Embryonic facial prominence (tissue), 1 donor: Measurements from ENCODE around the gene H3-3A.

Experiments used
- DNase-seq: peaks from one replicate; pipeline ENCODE4 v3.0.0-alpha.2; 2016; ENCODE audit errors: extremely low spot score

The H3-3A gene

GRCh38 chr1:226054519-226055327 is 7.8 kb upstream of the H3-3A start:
- DNase-seq: no peak

GRCh38 chr1:226059709-226060108 is 2.8 kb upstream of the H3-3A start:
- DNase-seq: no peak

GRCh38 chr1:226060427-226060826 is 2.1 kb upstream of the H3-3A start:
- DNase-seq: no peak

- peak; percentile 22 for DNase-seq
Measured at GRCh38 chr1:226061068-226061840, 1.3 kb upstream of the H3-3A start.

DNA sequence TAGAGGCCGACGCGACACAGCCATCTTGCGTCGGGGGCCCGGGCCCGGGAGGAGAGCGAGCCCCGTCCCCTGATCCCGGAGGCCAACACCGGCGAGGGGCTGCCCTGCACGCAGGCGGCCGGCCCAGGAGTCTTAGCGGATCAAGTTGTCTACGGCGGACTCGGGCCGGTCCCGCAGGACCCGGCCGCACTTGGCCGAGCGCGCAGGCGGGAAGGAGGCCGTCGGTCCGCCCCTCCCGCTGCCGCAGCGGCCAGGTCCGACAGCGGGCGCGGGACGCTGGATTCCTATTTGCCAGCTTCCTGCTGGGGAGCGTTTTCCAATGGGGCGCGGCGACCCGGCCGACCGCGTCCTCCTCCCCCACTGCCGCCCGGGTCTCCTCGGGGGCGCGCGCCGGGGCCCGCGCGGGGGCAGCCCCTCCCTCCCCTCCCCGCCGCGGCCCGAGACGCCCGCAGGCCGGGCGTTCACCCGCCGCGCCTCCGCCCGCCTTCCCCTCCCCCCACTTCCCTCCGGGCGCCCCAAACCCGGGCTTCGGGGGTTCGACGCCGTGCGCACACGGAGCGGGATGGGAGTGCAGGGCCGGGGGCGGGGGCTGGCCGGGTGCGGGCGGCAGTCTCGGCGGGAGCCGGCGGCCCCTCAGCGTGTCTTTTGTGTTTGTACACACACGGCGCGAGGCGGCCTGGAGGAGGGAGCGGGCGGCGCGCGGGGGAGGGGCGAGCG is 517 bp upstream of the H3-3A start:
- peak; percentile 46 for DNase-seq

DNA sequence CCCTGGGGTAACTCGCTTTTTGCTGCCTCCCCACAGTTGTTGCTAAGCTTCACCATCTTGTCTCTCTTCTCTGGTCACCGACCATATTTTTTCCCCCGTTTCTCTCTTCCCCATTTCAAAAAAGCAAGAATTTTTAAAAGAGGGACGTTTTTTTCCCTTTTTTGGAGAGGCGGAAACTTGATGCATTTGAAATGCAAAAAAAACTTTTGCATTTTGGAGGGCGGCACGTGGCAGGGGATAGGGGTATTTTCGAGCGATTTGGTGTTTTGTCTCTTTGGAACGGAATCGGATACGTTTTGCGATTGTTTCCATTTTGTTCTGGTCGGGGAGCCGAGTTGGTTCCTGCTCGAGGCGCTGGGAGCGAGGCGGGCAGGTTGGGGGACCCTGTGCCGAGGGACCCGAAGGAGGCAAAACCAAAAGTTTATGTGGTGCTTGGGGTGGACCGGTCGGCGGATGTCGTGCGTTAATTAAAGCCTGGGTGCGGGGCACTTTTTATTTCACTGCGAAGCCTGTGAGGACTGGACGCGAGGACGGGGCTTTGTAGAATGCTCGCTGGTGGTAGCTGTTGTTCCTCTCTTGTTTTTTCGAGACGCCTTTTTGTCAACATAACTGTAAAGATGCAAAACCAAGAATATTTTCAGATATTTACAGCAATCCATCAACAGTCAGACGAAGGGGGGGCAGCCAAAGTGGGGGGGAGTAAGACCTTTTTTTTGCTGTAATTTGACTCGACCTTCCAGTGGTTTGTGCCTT is 884 bp downstream of the H3-3A start:
- peak; percentile 24 for DNase-seq

- no peak for DNase-seq
Measured at GRCh38 chr1:226063977-226064815, 1.7 kb downstream of the H3-3A start.

GRCh38 chr1:226064816-226065248 is 2.3 kb downstream of the H3-3A start:
- DNase-seq: peak; percentile 40

DNA sequence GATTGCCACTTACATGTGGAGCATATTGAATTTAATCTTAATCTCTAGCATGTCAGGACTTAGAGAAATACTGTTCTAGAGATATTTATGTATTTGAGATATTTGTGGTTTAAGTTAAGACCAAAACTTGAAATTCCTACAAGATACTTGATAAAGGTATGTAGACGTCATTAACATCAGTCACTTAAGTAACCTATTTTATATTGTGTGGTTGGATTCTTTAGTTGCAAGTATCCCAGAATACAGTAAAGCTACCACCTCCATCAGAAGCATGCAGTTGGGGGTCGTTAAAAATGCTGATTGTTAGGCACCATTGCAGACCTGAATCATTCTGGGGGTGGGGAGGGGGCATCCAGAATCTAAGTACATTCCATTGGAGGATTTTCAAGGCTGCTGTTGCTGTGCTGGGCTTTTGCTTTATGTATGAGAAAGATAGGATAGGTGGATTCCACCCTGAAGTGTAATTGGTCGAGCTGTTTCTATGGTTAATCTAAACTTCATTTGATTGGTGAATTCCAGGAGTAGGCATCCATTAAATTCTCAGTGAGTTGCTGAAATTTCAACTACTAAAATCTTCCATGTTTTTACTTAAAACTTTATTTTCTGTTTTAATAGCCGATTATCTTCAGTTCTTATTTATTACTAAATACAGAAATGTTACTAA is 4.0 kb downstream of the H3-3A start:
- DNase-seq: no peak

DNA sequence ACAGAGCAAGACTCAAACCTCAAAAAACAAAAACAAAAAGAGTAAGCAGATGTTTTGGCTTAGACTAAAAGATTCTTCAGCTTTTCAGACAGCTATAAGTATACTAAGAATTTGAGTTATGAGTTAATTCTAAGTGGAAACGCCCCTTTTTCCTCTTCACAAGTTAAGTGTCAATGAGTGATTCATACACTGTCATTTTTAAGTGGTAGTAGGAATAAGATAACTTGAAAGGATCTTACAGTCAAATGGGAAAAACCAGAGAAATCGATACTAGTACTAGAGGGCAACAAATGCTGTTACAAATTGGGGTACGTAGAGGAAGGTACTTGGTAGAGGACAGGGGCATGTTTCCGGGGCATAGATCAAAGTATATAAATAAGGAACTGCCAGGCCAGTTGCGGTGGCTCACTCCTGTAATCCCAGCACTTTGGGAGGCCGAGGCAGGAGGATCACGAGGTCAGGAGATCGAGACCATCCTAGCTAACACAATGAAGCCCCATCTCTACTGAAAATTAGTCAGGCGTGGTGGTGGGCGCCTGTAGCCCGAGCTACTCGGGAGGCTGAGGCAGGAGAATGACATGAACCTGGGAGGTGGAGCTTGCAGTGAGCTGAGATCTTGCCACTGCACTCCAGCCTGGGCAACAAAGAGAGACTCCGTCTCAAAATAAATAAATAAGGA is 7.4 kb downstream of the H3-3A start:
- DNase-seq: no peak

DNA sequence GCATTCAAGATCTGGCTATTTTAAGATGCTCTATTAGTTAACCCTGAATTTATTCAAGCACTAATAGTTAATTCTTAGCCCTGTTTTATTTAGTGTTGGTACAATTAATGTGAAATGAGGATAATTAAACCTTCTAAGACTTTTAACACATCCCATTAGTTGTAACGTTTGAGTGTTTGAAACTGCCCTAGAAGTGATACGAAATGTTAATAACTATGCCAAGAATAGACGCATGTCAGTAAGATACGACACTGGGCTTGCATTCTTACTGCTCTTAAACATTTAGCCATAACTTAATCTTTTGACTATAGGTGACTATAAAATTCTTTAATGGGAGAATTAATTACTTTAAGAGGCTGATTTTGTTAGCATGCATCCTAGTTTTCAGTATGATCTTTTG is 9.8 kb downstream of the H3-3A start:
- no peak for DNase-seq

- no peak for DNase-seq
Measured at GRCh38 chr1:226073184-226073950, 10.9 kb downstream of the H3-3A start.

DNA sequence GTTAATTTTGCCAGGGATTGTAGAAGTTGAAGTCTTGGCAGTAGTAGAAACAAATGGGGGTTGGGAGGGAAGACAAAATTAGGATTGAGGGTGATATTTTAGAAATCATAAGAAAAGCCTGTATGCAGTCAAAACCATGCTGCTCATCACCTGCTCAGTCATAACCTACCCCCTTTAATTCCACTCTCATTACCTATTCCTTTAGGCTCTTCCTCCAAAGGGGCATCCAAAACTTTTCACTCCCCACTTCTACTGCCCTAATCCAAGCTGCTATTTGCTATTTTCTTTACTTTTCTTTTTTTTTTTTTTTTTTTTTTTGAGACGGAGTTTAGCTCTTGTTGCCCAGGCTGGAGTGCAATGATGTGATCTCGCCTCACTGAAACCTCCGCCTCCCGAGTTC is 11.5 kb downstream of the H3-3A start:
- no peak for DNase-seq

DNA sequence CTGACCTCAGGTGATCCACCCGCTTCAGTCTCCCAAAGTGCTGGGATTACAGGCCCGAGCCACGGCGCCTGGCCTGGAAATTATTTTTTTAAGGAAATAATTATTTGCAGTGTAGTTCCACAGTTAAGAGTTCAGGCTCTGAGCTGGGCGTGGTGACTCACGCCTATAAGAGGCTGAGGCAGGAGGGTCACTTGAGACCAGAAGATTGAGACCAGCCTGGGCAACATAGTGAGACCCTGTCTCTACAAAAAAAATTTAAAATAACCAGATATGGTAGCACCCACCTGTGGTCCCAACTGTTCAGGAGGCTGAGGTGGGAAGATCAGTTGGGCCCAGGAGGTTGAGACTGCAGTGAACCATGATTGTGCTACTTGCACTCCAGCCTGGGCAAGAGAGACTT is 13.9 kb downstream of the H3-3A start:
- DNase-seq: no peak

DNA sequence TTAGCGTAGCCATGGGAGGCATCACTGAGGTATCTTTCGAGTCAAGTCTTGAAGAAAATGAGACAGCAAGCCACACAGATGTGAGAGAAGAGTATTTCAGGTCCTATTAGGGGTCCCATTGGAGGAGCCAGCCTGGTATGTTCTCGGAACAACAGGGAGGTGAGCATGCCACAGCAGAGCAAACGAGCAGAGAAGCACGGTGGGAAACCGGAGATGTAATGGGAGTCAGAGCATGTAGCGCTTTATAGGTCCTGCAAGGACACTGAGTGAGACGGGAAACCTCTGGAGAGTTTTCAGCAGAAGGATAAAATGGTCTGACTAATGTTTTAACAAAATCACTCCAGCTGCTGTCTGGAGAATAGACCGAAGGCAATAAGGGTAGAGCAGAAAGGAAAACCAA is 15.9 kb downstream of the H3-3A start:
- no peak for DNase-seq

DNA sequence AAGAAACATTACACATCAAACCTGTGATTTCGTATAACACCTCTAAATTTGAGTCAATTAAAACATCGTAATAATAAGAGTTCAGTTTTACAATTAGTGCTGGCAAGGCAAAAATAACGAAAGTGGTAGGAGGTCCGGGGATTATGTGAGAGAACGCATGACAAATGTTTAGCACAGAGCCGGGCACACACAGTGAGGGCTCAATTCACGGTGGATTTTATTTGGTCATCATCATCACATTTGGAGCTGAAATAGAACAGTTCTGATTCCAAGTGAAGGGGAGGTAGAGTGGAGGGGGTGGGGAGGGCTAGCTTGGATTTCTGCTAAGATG is 20.0 kb downstream of the H3-3A start:
- DNase-seq: no peak

GRCh38 chr1:226082959-226083301 is 20.4 kb downstream of the H3-3A start:
- DNase-seq: no peak

DNA sequence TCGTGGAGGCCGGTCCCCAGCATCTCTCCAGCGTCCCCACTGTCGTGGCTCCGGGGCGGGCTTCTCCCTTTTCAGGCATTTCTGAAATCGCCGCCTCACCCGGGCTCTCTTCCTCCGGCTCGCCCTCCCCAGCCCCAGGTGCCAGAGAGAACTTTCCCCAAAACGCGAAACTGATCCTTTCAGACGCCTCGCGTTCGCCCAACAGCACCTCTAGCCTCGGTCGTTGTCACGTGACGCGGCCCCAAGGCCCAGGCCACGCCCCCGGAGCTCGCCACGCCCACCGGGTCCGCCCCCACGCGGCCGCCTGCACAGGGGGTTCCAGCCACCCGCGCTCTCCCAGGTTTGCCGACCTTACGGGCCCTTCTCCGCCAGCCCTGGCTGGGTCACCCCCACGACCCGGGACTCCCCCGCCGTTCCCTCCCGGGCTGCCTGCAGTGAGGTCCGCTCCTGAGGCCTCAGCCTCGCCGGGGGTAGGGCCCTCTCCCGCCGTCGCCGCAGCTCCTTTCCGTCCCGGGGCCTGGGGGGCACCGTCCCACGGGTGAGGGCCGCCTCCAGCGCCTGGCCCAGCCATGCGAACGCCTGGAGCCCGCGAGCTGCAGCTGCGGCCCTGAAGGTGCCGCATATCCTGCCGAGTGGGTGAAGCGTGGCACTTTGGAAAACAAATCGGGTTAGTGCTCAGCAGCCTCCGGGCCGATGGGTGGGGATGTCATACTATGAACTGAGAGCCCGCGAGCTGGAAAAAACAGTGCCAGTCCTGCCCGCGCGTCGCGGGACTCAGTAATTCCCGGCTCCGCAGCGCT is 21.0 kb downstream of the H3-3A start:
- no peak for DNase-seq
